GM20000 (cell line): ENCODE measurements around the gene DNER.

Experiments used
- DNase-seq: peaks from one replicate; pipeline ENCODE4 v3.0.0; 2012; ENCODE audit warnings: low spot score
- TF ChIP-seq, protein P1 (sequence below): IDR thresholded peaks from 2 replicates; pipeline ENCODE4 v1.5.1; 2012; ENCODE audit warnings: mild to moderate bottlenecking, control low read depth; ENCODE audit errors: extremely low read depth, missing control alignments

Gene DNER

DNA sequence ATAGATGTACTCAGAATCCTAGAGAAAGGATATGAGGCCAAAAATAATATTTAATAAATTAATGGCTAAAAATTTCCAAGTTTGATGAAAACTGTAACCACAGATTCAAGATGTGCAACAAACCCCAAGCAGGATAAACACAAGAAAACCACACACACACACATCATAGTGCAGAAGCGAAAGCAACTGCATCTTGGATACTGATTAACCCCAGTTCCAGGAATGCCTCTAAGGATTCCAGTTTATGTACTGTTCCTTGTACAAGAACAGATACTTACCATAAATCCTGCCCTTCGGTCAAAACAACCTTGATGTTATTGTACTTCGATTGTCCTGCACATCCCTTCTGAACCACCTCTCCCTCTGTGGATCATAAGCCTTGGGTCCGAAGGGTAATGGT lies 320.4 kb downstream of the DNER start:
- TF ChIP-seq, protein P1, sequence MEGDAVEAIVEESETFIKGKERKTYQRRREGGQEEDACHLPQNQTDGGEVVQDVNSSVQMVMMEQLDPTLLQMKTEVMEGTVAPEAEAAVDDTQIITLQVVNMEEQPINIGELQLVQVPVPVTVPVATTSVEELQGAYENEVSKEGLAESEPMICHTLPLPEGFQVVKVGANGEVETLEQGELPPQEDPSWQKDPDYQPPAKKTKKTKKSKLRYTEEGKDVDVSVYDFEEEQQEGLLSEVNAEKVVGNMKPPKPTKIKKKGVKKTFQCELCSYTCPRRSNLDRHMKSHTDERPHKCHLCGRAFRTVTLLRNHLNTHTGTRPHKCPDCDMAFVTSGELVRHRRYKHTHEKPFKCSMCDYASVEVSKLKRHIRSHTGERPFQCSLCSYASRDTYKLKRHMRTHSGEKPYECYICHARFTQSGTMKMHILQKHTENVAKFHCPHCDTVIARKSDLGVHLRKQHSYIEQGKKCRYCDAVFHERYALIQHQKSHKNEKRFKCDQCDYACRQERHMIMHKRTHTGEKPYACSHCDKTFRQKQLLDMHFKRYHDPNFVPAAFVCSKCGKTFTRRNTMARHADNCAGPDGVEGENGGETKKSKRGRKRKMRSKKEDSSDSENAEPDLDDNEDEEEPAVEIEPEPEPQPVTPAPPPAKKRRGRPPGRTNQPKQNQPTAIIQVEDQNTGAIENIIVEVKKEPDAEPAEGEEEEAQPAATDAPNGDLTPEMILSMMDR: no peak
- no peak for DNase-seq

DNA sequence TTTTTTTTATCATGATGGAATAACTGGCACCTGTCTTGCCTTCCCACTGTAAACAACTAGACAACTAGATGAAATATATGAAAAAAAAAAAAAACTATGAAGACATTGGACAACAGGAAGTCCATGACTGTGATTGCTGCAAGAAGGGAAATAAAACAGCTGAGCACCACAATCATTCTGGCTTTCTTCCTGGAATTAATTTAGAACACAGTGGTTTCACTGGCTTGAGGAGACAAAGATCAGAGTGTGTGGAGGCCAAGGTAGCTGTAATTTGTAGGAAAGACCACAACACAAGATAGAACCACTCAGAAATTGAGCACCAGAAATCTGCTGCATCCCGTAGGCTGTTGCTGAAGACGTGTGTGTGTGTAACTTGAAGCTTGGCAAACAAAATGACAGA lies 322.2 kb downstream of the DNER start:
- no peak for DNase-seq
- TF ChIP-seq, protein P1: no peak

DNA sequence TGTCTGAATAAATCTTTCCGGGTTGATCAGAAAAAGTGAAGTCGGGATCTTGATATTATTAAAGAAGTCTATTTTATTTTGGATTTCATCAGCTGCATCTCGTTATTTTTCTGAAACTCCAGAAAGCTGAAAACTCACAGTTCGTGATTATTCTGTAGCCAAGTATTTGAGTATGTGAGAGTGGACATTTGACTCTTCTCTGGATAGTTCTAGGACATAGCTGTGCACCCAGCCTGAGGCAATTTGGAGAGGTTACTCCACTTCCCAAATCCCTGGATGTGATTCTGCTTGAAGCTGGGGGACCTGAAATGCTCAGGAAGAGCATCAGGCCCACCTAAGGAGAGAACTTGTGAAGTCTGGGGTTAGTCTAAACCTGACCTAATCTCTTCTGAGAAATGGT lies 325.6 kb downstream of the DNER start:
- TF ChIP-seq, protein P1: no peak
- no peak for DNase-seq

DNA sequence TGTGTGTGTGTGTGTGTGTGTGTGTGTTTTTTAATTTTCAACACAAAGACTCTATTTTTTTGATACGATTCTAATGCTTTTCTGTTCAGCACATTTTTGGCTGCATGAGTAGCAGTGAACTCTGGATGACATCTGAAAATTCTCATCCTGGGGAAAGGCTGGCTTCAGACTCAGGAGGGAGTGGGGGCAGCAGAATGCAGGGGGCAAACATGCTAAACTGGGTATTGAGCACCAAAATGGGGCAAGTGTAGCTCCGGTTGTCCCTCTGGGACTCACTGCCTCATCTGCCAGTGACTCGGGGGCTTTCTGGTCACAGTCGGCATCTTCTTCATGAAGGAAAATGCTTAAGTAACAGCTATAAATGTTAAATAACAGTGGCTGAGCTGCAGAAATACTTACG lies 326.5 kb downstream of the DNER start:
- no peak for DNase-seq
- TF ChIP-seq, protein P1: no peak

DNA sequence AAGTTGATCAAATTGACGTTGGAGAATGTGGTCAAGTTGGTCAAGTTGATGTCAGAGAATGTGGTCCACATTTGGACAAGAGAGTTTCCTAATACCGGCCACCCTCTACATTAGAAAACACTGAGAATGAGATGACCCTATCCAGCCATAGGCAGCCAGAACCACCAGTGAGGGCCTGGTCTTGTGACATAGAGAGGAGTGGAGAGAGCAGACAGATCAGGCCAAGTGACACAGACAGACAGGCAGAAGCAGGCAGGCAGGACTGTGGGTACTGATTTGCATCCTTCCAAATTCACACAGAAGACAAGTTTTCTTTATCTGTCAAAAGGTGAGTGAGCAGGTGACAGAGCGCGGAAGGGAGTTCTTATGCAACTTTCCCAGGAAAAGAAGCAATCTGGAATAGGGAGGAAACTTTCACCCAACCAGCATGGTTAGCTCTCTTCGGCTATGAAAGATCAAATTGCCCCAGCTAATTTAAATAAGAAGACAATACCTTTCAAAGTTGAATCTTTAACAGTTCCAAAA lies 334.2 kb downstream of the DNER start:
- TF ChIP-seq, protein P1: no peak

DNA sequence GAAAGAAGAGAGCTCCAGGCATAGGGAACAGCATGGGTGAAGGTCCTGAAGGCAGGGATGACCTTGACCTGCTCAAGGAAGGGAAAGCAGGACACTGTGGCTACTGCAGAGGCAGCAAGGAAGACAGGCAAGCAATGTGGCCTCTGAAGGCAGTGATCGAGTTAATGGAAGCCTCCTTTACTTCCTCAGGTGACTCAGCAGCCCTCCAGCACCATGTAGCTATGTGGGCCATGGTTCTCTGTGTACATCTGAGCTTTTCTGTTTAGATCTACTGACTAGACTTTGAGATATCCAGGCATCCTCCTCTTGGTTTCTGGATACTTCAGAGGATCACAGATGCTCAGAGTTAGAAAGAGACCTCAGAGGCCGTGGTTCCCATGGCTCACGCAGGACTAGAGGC lies 336.0 kb downstream of the DNER start:
- DNase-seq: no peak

More for the DNA sequence above, 334.2 kb downstream of the DNER start:
- DNase-seq: no peak

DNA sequence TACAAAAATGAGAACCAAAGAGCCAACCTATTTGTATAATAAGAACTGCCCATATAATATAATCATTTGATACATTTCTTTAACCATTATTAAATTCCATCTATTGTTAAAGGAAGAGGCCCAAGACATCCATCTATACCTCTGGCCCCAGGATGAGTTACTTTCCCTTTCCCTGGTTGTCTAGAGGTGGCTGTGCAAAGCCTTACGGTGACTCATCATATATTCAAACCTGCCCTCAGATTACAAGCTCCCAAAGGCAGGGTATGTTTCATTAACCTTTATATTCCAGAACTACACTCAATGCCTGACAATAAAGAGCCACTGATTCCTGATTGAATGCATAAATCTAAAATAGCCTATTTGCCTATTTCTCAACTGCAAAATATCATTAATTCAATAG lies 337.5 kb downstream of the DNER start:
- no peak for DNase-seq
- TF ChIP-seq, protein P1: no peak

More for the DNA sequence above, 336.0 kb downstream of the DNER start:
- TF ChIP-seq, protein P1: no peak
